ENCODE measurements around the gene C22orf23.

- TF ChIP-seq CTCF (IDR thresholded peaks at IDR 0.05) (no peak), POLR2A (IDR thresholded peaks at IDR 0.05) (no peak), EP300 (IDR thresholded peaks at IDR 0.05) (no peak)
Measured at GRCh38 chr22:37943136-37943824, 10.1 kb downstream of the C22orf23 start.

All from ovary (tissue), 3 donors.